Kidney (tissue), 14 donors: ENCODE measurements around the gene HOXC4. TPM values are rescaled to one million over a fixed set of nuclear protein-coding genes. Genes with fewer than 3 reads are reported as not detected.

ENCODE experiments used
- DNase-seq, 5 donors: peaks; one replicate each; pipeline ENCODE4 v3.0.0-alpha.2; 2013 to 2020
- FAIRE-seq: peaks from 2 replicates; lab custom pipeline; 2012; peaks lifted over from hg19 to GRCh38; lab: Jason Lieb, UNC
- H3K27ac ChIP-seq, 2 donors: one replicate each; pipeline ENCODE4 v1.7.0; 2013; ENCODE audit warnings: low read depth in 2 of 2, low read length in 2 of 2, inconsistent platforms in 1 of 2
- H3K27me3 ChIP-seq: one replicate; pipeline ENCODE4 v1.7.1; 2013; ENCODE audit warnings: low read length, inconsistent platforms; ENCODE audit not compliant: control insufficient read depth, insufficient read depth
- H3K36me3 ChIP-seq, 3 donors: one replicate each; pipeline versions ENCODE4 v1.7.0 to v1.7.1; 2013; ENCODE audit warnings: low read length in 3 of 3, control low read depth in 1 of 3, inconsistent platforms in 1 of 3; ENCODE audit not compliant: insufficient read depth in 3 of 3, control insufficient read depth in 2 of 3
- H3K4me1 ChIP-seq, 3 donors: one replicate each; pipeline versions ENCODE4 v1.7.0 to v1.7.1; 2013; ENCODE audit warnings: low read length in 3 of 3, inconsistent platforms in 1 of 3, low read depth in 1 of 3; ENCODE audit not compliant: control insufficient read depth in 2 of 3, insufficient read depth in 2 of 3
- H3K4me3 ChIP-seq, 3 donors: one replicate each; pipeline versions ENCODE4 v1.7.0 to v1.8.1; 2013; ENCODE audit warnings: low read length in 3 of 3, control low read depth in 1 of 3, inconsistent platforms in 1 of 3
- H3K9ac ChIP-seq, 3 donors: one replicate each; pipeline versions ENCODE4 v1.7.0 to v1.7.1; 2013; ENCODE audit warnings: low read length in 3 of 3, control low read depth in 1 of 3, inconsistent platforms in 1 of 3
- H3K9me3 ChIP-seq, 3 donors: one replicate each; pipeline versions ENCODE4 v1.7.0 to v1.7.1; 2013; ENCODE audit warnings: low read length in 3 of 3, control low read depth in 1 of 3, inconsistent platforms in 1 of 3; ENCODE audit not compliant: control insufficient read depth in 2 of 3, insufficient read depth in 1 of 3
- CTCF ChIP-seq: IDR thresholded peaks from 3 replicates; pipeline ENCODE4 v1.5.1; 2012; ENCODE audit warnings: mild to moderate bottlenecking, moderate library complexity, borderline replicate concordance; ENCODE audit not compliant: insufficient read depth; ENCODE audit errors: extremely low read depth
- intact Hi-C: fragments of 100-400 bp; cut with DNase I; formaldehyde crosslinking; loops from one replicate; pipeline ENCODE4 v1.11.1; 2022
- polyA plus RNA-seq: library from polyadenylated mRNA; stranded (reverse); fragments of 350-450 nt; fragmentation: Illumina TruSeq; extraction: RNeasy Lipid Tissue Mini Kit (QIAGEN cat#74804); gene quantifications from one replicate; pipeline ENCODE4 v1.2.3, GENCODE V29; 2014; ENCODE audit warnings: low read depth, low replicate concordance; ENCODE audit not compliant: insufficient read depth
- total RNA-seq: library from RNA; stranded (reverse); fragmentation: NEBNext Ultra II Directional; extraction: Animal tissue kit (Norgen Biotek cat#: 25700); gene quantifications from one replicate; pipeline ENCODE4 v1.2.1, GENCODE V29; 2021
- donor health status: control.
- donor health status: control.
- donor health status: control.
- donor health status: control.
- donor health status: control.
- donor health status: DM: yes; HTN: yes; CAD: no.
- donor health status: Normal renal cell carcinoma (clear cell type).

HOXC4 gene
- total and polyA plus RNA-seq, 2 donors from 2014 or later, result 13.9 to 24.5 TPM

GRCh38 chr12:54044425-54045103 lies 9.1 kb upstream of the HOXC4 start:
- Histone ChIP-seq H3K36me3 (no peaks in the 10 kb centered on the region), H3K9ac (no peak overlapping the region), H3K4me1 (peaks cover 12 to 17% (median 14%) of the 10 kb centered on the region in 3 donors), H3K9me3 (no peaks in the 10 kb centered on the region), H3K27ac (no peak overlapping the region), H3K27me3 (peaks cover 7% of the 10 kb centered on the region), H3K4me3 (no peak overlapping the region)
- TF ChIP-seq CTCF, result no peak
- peak in 2 of 5 donors; percentile 22 to 43 for DNase-seq
- intact Hi-C loops, result no loop called here
- no peak for FAIRE-seq

DNA sequence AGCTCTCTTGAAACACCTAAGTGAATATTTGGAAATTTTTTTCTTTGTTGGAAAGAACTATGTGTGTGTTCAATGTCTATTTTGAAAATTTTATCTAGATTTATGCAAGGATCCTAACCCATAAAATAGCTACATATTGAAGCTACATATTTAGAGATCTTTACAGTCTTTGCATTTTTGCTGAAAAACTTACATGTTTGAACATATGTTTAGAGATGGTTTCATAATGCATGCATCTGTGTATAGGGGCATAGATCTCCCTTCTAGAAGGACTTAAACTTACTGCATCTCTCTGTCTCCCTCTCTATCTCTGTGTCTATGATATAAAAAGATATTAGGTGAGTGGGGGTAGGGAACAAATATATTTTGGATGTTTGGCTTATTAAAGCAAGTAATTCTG lies 8.2 kb upstream of the HOXC4 start:
- Histone ChIP-seq H3K9me3 (no peaks in the 10 kb centered on the region), H3K9ac (no peak overlapping the region), H3K27me3 (peaks cover 7% of the 10 kb centered on the region), H3K4me3 (no peak overlapping the region), H3K4me1 (peaks cover 8 to 9% (median 9%) of the 10 kb centered on the region in 3 donors), H3K27ac (no peak overlapping the region), H3K36me3 (no peaks in the 10 kb centered on the region)
- DNase-seq (peak in 1 of 5 donors; percentile 1), FAIRE-seq (no peak)
- TF ChIP-seq CTCF, result no peak
- intact Hi-C loops, result no loop called here

DNA sequence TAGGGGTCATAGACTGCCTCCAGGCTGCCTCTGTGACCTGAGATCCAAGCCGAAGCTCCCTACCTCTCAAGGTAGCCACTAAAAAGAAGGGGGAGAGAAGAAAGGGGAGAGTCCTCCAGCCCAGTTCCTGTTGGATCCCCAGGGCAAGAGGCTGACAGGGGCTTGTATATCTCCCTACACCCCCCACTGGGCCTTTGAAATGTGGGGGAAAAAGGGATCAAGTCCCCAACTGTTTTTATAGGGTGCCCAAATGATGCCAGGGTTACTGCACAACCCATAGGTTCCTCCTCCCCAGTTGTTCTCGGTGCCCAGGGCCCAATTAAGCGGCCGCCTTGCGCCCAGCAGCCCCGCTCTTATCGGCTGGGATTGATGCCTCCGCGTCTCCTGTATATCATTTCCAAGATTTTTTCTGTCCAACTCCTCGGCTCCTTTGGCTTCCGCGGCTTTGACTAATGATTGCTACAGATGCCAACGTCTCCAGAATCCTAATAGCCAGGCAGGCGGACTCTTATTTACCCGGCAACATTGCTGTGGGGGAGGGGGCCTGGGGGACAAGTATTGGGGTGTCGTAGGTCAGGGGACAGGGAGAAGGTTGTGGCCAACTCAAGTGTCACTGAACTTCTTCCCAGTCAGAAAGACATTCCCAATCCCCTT lies 7.6 kb upstream of the HOXC4 start:
- TF ChIP-seq CTCF, result no peak
- FAIRE-seq, result no peak
- DNase-seq, result peak in 3 of 5 donors; percentile 36 to 59 (median 41)
- intact Hi-C loops, result no loop called here
- Histone ChIP-seq H3K9me3 (no peaks in the 10 kb centered on the region), H3K9ac (no peak overlapping the region), H3K4me3 (no peak overlapping the region), H3K27me3 (peaks cover 7% of the 10 kb centered on the region), H3K4me1 (peaks cover 7 to 9% (median 8%) of the 10 kb centered on the region in 3 donors), H3K27ac (no peak overlapping the region), H3K36me3 (no peaks in the 10 kb centered on the region)
